Measurements from ENCODE around the gene SPEM1. TPM values are rescaled to one million over a fixed set of nuclear protein-coding genes. Genes with fewer than 3 reads are reported as not detected.

SPEM1 gene
- total RNA-seq, 1 donor from 2014 or later = not detected

GRCh38 chr17:7426203-7426863, 6.2 kb downstream of the SPEM1 start:
- Mint-ChIP-seq H3K27ac (ENCODE audit: unreplicated experiment) (no peak overlapping the region), H3K4me3 (ENCODE audit: unreplicated experiment) (no peak overlapping the region), H3K27me3 (ENCODE audit: unreplicated experiment) (no peaks in the 10 kb centered on the region), H3K36me3 (ENCODE audit: unreplicated experiment) (no peaks in the 10 kb centered on the region), H3K4me1 (ENCODE audit: unreplicated experiment) (no peaks in the 10 kb centered on the region), H3K9me3 (ENCODE audit: unreplicated experiment) (no peaks in the 10 kb centered on the region)
- TF ChIP-seq CTCF (IDR thresholded peaks at IDR 0.05) = no peak
- no peak for DNase-seq (ENCODE audit: extremely low spot score, unreplicated experiment)

GRCh38 chr17:7426896-7427489, 6.9 kb downstream of the SPEM1 start:
- Mint-ChIP-seq H3K36me3 (ENCODE audit: unreplicated experiment) (no peaks in the 10 kb centered on the region), H3K27ac (ENCODE audit: unreplicated experiment) (no peak overlapping the region), H3K4me1 (ENCODE audit: unreplicated experiment) (no peaks in the 10 kb centered on the region), H3K9me3 (ENCODE audit: unreplicated experiment) (no peaks in the 10 kb centered on the region), H3K27me3 (ENCODE audit: unreplicated experiment) (no peaks in the 10 kb centered on the region), H3K4me3 (ENCODE audit: unreplicated experiment) (no peak overlapping the region)
- no peak for DNase-seq (ENCODE audit: extremely low spot score, unreplicated experiment)
- TF ChIP-seq CTCF (IDR thresholded peaks at IDR 0.05) = no peak

- Mint-ChIP-seq H3K27me3 (ENCODE audit: unreplicated experiment) (no peaks in the 10 kb centered on the region), H3K4me1 (ENCODE audit: unreplicated experiment) (no peaks in the 10 kb centered on the region), H3K9me3 (ENCODE audit: unreplicated experiment) (no peaks in the 10 kb centered on the region), H3K4me3 (ENCODE audit: unreplicated experiment) (no peak overlapping the region), H3K27ac (ENCODE audit: unreplicated experiment) (no peak overlapping the region), H3K36me3 (ENCODE audit: unreplicated experiment) (no peaks in the 10 kb centered on the region)
- DNase-seq (ENCODE audit: extremely low spot score, unreplicated experiment) = no peak
- TF ChIP-seq CTCF (IDR thresholded peaks at IDR 0.05) = no peak
Observed at GRCh38 chr17:7427549-7427948, 7.4 kb downstream of the SPEM1 start.

GRCh38 chr17:7428557-7428956, 8.4 kb downstream of the SPEM1 start, which contains the start of gene SPEM3:
TSS of gene SPEM3 (plus strand) at chr17:7428857. CDS start at chr17:7428903, 46 bp downstream.
- Mint-ChIP-seq H3K27ac (ENCODE audit: unreplicated experiment) (no peak within 1 kb of the TSS), H3K4me1 (ENCODE audit: unreplicated experiment) (no peaks in the 10 kb centered on the region), H3K9me3 (ENCODE audit: unreplicated experiment) (no peaks in the 10 kb centered on the region), H3K4me3 (ENCODE audit: unreplicated experiment) (no peak within 1 kb of the TSS), H3K27me3 (ENCODE audit: unreplicated experiment) (no peaks in the 10 kb centered on the region), H3K36me3 (ENCODE audit: unreplicated experiment) (no peaks in the 10 kb centered on the region)
- no peak for DNase-seq (ENCODE audit: extremely low spot score, unreplicated experiment)
- TF ChIP-seq CTCF (IDR thresholded peaks at IDR 0.05) = no peak

GRCh38 chr17:7429722-7430121, 9.6 kb downstream of the SPEM1 start:
- no peak for DNase-seq (ENCODE audit: extremely low spot score, unreplicated experiment)
- Mint-ChIP-seq H3K4me1 (ENCODE audit: unreplicated experiment) (no peaks in the 10 kb centered on the region), H3K27me3 (ENCODE audit: unreplicated experiment) (no peaks in the 10 kb centered on the region), H3K4me3 (ENCODE audit: unreplicated experiment) (no peak overlapping the region), H3K9me3 (ENCODE audit: unreplicated experiment) (no peaks in the 10 kb centered on the region), H3K27ac (ENCODE audit: unreplicated experiment) (no peak overlapping the region), H3K36me3 (ENCODE audit: unreplicated experiment) (no peaks in the 10 kb centered on the region)
- no peak for TF ChIP-seq CTCF (IDR thresholded peaks at IDR 0.05)

All from osteocyte (in vitro differentiated cells).